Heart right ventricle (tissue), 16 donors: Measurements from ENCODE around the gene CDC27. TPM values are rescaled to one million over a fixed set of nuclear protein-coding genes. Genes with fewer than 3 reads are reported as not detected.

Source experiments
- ATAC-seq, 8 donors: fragments of 200-7000 bp; cut with Tn5 transposase; one replicate each; pipeline ENCODE4 v1.9.1; 2020; ENCODE audit warnings: mild to moderate bottlenecking in 8 of 8, moderate library complexity in 8 of 8, moderate number of reproducible peaks in 1 of 8
- DNase-seq, 2 donors: peaks; one replicate each; pipeline ENCODE4 v3.0.0-alpha.2; 2020
- H3K27ac ChIP-seq, 10 donors: fragments of 200-600 bp; sonication (generic) in 2 of 10; one replicate each; pipeline versions ENCODE4 v1.5.0 to v1.8.0; 2020 to 2022; ENCODE audit warnings: mild to moderate bottlenecking in 3 of 10
- H3K27me3 ChIP-seq, 7 donors: fragments of 200-600 bp; one replicate each; pipeline ENCODE4 v1.8.0; 2021 to 2022; ENCODE audit warnings: mild to moderate bottlenecking in 2 of 7
- H3K36me3 ChIP-seq, 9 donors: fragments of 200-600 bp; sonication (generic) in 1 of 9; one replicate each; pipeline versions ENCODE4 v1.5.0 to v1.8.0; 2020 to 2022; ENCODE audit warnings: mild to moderate bottlenecking in 2 of 9
- H3K4me1 ChIP-seq, 9 donors: fragments of 200-600 bp; sonication (generic) in 1 of 9; one replicate each; pipeline versions ENCODE4 v1.5.0 to v1.8.0; 2020 to 2022; ENCODE audit warnings: mild to moderate bottlenecking in 4 of 9
- H3K4me3 ChIP-seq, 10 donors: fragments of 200-600 bp; sonication (generic) in 2 of 10; one replicate each; pipeline versions ENCODE4 v1.5.0 to v1.8.0; 2020 to 2022; ENCODE audit warnings: mild to moderate bottlenecking in 7 of 10, moderate library complexity in 2 of 10
- H3K9me3 ChIP-seq, 11 donors: fragments of 200-600 bp in 10 of 11; sonication (generic) in 2 of 11; one replicate each; pipeline versions ENCODE4 v1.5.0 to v1.8.0; 2013 to 2022; ENCODE audit warnings: mild to moderate bottlenecking in 2 of 11, control low read depth in 1 of 11, moderate library complexity in 1 of 11
- CTCF ChIP-seq, 9 donors: fragments of 200-600 bp; sonication (generic) in 2 of 9; IDR thresholded peaks; one replicate each; pipeline versions ENCODE4 v1.5.0 to v1.8.0; 2021 to 2022; ENCODE audit warnings: antibody characterized with exemption in 9 of 9, mild to moderate bottlenecking in 5 of 9, moderate library complexity in 1 of 9
- WGBS, 2 donors: extraction: QIAGEN DNeasy Blood & Tissue Kit; methylation state at CpG; one replicate each; pipeline ENCODE4 v1.1.7; 2013; ENCODE audit warnings: inconsistent platforms in 1 of 2; 5-methylcytosine and 5-hydroxymethylcytosine counted together
- intact Hi-C, 10 donors: fragments of 100-400 bp; cut with DNase I; formaldehyde crosslinking; loops; one replicate each; pipeline versions ENCODE4 v1.11.1 to v1.14.2; 2022
- polyA plus RNA-seq, 2 donors: library from polyadenylated mRNA; stranded (reverse); fragments of 200-250 nt; gene quantifications; one replicate each; pipeline ENCODE4 v1.2.3, GENCODE V29; 2013
- total RNA-seq, 10 donors: library from RNA; stranded (reverse); fragmentation: NEBNext Ultra II Directional in 3 of 10; extraction: Animal tissue kit (Norgen Biotek cat#: 25700) in 3 of 10; gene quantifications; one replicate each; pipeline versions ENCODE4 v1.2.1 to v1.2.4, GENCODE V29; 2021 to 2023
- donor health status: Arrhythmogenic right ventricular cardiomyopathy.
- donor health status: ischemic (EF 13 %, LVEDD 7.1; RV severe dilation, severe dysfunction).
- donor health status: healthy with polysubstance abuse.
- donor health status: DM: no; HTN: yes; CAD: no.
- donor health status: DM: no; HTN: no; CAD: no.
- donor health status: ischemic (EF 25% LVEDD 6.9; RV normal size, moderate dysfunction).
- donor health status: ischemic (EF 25% LVEDD 5.7; RV mildly dilated, moderate dysfunction).
- donor health status: healthy.
- donor health status: DM: yes; HTN: yes; CAD: no.
- donor health status: Ischemic cardiomyopathy.
- donor health status: ischemic (EF 35%, LVEDD 5.7; RV mildly dilated, moderate dysfunction).
- donor health status: nonischemic (EF 11% LVEDD 7.7; RV severe dilation, severe dysfunction).
- donor health status: DM: yes; HTN: yes; CAD: no.
- donor health status: PGD.
- donor health status: ischemic (EF 29% LVEDD 5.4; RV normal size, mild dysfunction).
- donor health status: nonischemic (EF 23%, LVEDD 6.1; RV moderate dilation, normal function).

Gene CDC27
- total and polyA plus RNA-seq, 12 donors = 14.0 to 103 (median 79.7) TPM

GRCh38 chr17:47205419-47205963 is 16.4 kb upstream of the CDC27 start:
- no peaks in the 10 kb centered on the region for H3K27me3 ChIP-seq
- peak; percentile 26 to 54 for DNase-seq
- TF ChIP-seq CTCF (IDR thresholded peaks at IDR 0.05) = no peak
- WGBS, 2 donors = 30 to 38% methylated on average over 9 of the region's 9 CpGs
- peak overlapping the region; percentile 51 to 92 (median 77) for H3K27ac ChIP-seq
- H3K36me3 ChIP-seq = no peaks in the 10 kb centered on the region
- peaks cover 6 to 61% (median 41%) of the 10 kb centered on the region in 9 donors for H3K4me1 ChIP-seq
- ATAC-seq = peak in 7 of 8 donors; percentile 54 to 80 (median 73)
- no peaks in the 10 kb centered on the region for H3K9me3 ChIP-seq
- intact Hi-C loops = no loop called here
- peak overlapping the region in 6 of 10 donors; percentile 0 to 23 (median 10) for H3K4me3 ChIP-seq

GRCh38 chr17:47204722-47205418 is 15.8 kb upstream of the CDC27 start:
- TF ChIP-seq CTCF (IDR thresholded peaks at IDR 0.05) = no peak
- intact Hi-C loops = no loop called here
- no peaks in the 10 kb centered on the region for H3K27me3 ChIP-seq
- H3K9me3 ChIP-seq = no peaks in the 10 kb centered on the region
- ATAC-seq (peak; percentile 67 to 89 (median 82)), DNase-seq (peak in 1 of 2 donors; percentile 50)
- H3K4me1 ChIP-seq = peaks cover 6 to 61% (median 35%) of the 10 kb centered on the region in 9 donors
- no peaks in the 10 kb centered on the region for H3K36me3 ChIP-seq
- 23 to 28% methylated on average over 6 of the region's 6 CpGs for WGBS, 2 donors
- H3K4me3 ChIP-seq = peak overlapping the region in 6 of 10 donors; percentile 0 to 23 (median 10)
- H3K27ac ChIP-seq = peak overlapping the region; percentile 51 to 92 (median 77)

GRCh38 chr17:47203984-47204721 is 15.1 kb upstream of the CDC27 start:
- H3K27me3 ChIP-seq = no peaks in the 10 kb centered on the region
- peaks cover 6 to 66% (median 35%) of the 10 kb centered on the region in 9 donors for H3K4me1 ChIP-seq
- 68 to 72% methylated on average over 6 of the region's 6 CpGs for WGBS, 2 donors
- TF ChIP-seq CTCF (IDR thresholded peaks at IDR 0.05) = no peak
- H3K9me3 ChIP-seq = no peaks in the 10 kb centered on the region
- no peaks in the 10 kb centered on the region for H3K36me3 ChIP-seq
- no peak overlapping the region for H3K4me3 ChIP-seq
- intact Hi-C loops = no loop called here
- H3K27ac ChIP-seq = peak overlapping the region in 9 of 10 donors; percentile 57 to 92 (median 77)
- DNase-seq = no peak
- peak in 1 of 8 donors; percentile 15 for ATAC-seq

- peak overlapping the region in 1 of 10 donors; percentile 76 for H3K27ac ChIP-seq
These were observed 12.1 kb upstream of the CDC27 start for GRCh38 chr17:47201166-47201565.

More at GRCh38 chr17:47201166-47201565, 12.1 kb upstream of the CDC27 start:
- Histone ChIP-seq H3K9me3 (no peaks in the 10 kb centered on the region), H3K27me3 (no peaks in the 10 kb centered on the region), H3K36me3 (no peaks in the 10 kb centered on the region), H3K4me3 (no peak overlapping the region), H3K4me1 (peaks cover 6 to 45% (median 27%) of the 10 kb centered on the region in 9 donors)
- no peak for ATAC-seq
- WGBS, 2 donors = 90 to 92% methylated on average over 4 of the region's 4 CpGs
- intact Hi-C loops = no loop called here
- DNase-seq = no peak
- no peak for TF ChIP-seq CTCF (IDR thresholded peaks at IDR 0.05)
